Muscle of back (tissue), 13 donors: ENCODE measurements around the gene CD38. TPM values are rescaled to one million over a fixed set of nuclear protein-coding genes. Genes with fewer than 3 reads are reported as not detected.
"Not testable (repeated sequence)": the region's sequence is repeated elsewhere in the genome, so short reads cannot be mapped to it uniquely, and the experiment has no call there.

Experiments used
- DNase-seq, 3 donors: peaks; one replicate each; pipeline versions ENCODE4 v3.0.0 to v3.0.0-alpha.2; 2013
- long read RNA-seq, 9 donors: transcript quantifications; one replicate each; lab custom pipeline, GENCODE V29; 2026
- polyA plus RNA-seq, 10 donors: library from polyadenylated mRNA; unstranded; fragments of 120-200 nt; gene quantifications; one replicate each; pipeline ENCODE4 v1.2.1, GENCODE V29; 2013; ENCODE audit not compliant: insufficient read length in 10 of 10

Gene CD38
- polyA plus RNA-seq: 1 to 10 TPM in 7 of 10 donors, under 1 TPM in 3; 0.53 to 2.1 (median 1.1) TPM
- long read RNA-seq, donor 1: 0 reads
- long read RNA-seq, donor 2: 0 reads
- long read RNA-seq, donor 3: 0 reads
- long read RNA-seq, donor 4: 0 reads
- long read RNA-seq, donor 5: 0 reads
- long read RNA-seq, donor 6, full-length matches to known transcripts: 1 of 1 reads
- long read RNA-seq, donor 6, partial matches to known transcripts: 0 of 1 reads
- long read RNA-seq, donor 6, other reads (novel, unspliced or antisense): 0 of 1 reads
- long read RNA-seq, donor 7, full-length matches to known transcripts: 1 of 1 reads
- long read RNA-seq, donor 7, partial matches to known transcripts: 0 of 1 reads
- long read RNA-seq, donor 7, other reads (novel, unspliced or antisense): 0 of 1 reads
- long read RNA-seq, donor 8: 0 reads
- long read RNA-seq, donor 9: 0 reads

- peak in 1 of 3 donors; percentile 63 for DNase-seq
Measured at GRCh38 chr4:15778289-15779241, at the start of gene CD38. Gene CD38, plus strand, starts transcription at chr4:15778328. Its CDS starts 87 bp downstream, at chr4:15778415.

GRCh38 chr4:15729910-15730533, 48.1 kb upstream of the CD38 start:
- peak; percentile 24 to 44 (median 34) for DNase-seq

- not testable (repeated sequence) for DNase-seq
Measured at GRCh38 chr4:15733061-15733460, 45.1 kb upstream of the CD38 start.

- DNase-seq: no peak
Measured at GRCh38 chr4:15735536-15735935, 42.6 kb upstream of the CD38 start.

- DNase-seq: no peak
Measured at GRCh38 chr4:15736514-15737050, 41.5 kb upstream of the CD38 start.

- DNase-seq: no peak
Measured at GRCh38 chr4:15737255-15737654, 40.9 kb upstream of the CD38 start.

GRCh38 chr4:15738877-15739276, 39.3 kb upstream of the CD38 start:
- DNase-seq: no peak

- DNase-seq: no peak
Measured at GRCh38 chr4:15740764-15741404, 37.2 kb upstream of the CD38 start.

GRCh38 chr4:15742083-15742582, 36.0 kb upstream of the CD38 start:
- DNase-seq: no peak

- no peak for DNase-seq
Measured at GRCh38 chr4:15742637-15743036, 35.5 kb upstream of the CD38 start.

- no peak for DNase-seq
Measured at GRCh38 chr4:15744016-15744545, 34.0 kb upstream of the CD38 start.

- DNase-seq: no peak
Measured at GRCh38 chr4:15746110-15746509, 32.0 kb upstream of the CD38 start.

- DNase-seq: no peak
Measured at GRCh38 chr4:15749001-15749400, 29.1 kb upstream of the CD38 start.

GRCh38 chr4:15751153-15751552, 27.0 kb upstream of the CD38 start:
- DNase-seq: no peak

- no peak for DNase-seq
Measured at GRCh38 chr4:15753081-15753480, 25.0 kb upstream of the CD38 start.

GRCh38 chr4:15753786-15754185, 24.3 kb upstream of the CD38 start:
- DNase-seq: peak in 1 of 3 donors; percentile 32

GRCh38 chr4:15754323-15754722, 23.8 kb upstream of the CD38 start:
- no peak for DNase-seq

- no peak for DNase-seq
Measured at GRCh38 chr4:15755321-15756155, 22.6 kb upstream of the CD38 start.

- DNase-seq: no peak
Measured at GRCh38 chr4:15756361-15756861, 21.7 kb upstream of the CD38 start.

- no peak for DNase-seq
Measured at GRCh38 chr4:15757054-15757453, 21.1 kb upstream of the CD38 start.
